H1 (cell line): Measurements from ENCODE around the gene MEF2C. TPM values are rescaled to one million over a fixed set of nuclear protein-coding genes. Genes with fewer than 3 reads are reported as not detected.
A peak's percentile ranks its signal among the peaks of the same experiment; 100 is the strongest.

Experiments
- CTCF ChIA-PET: fragments of 300-600 bp; sonication (Branson Sonifier 250); formaldehyde crosslinking; loops from one replicate; lab custom pipeline; 2021; ENCODE audit not compliant: partially characterized antibody; lab: Charles Lee
- POLR2A ChIA-PET: fragments of 300-600 bp; sonication (Branson Sonifier 250); formaldehyde crosslinking; loops from one replicate; lab custom pipeline; 2021; ENCODE audit warnings: inconsistent platforms; ENCODE audit not compliant: partially characterized antibody; lab: Charles Lee
- DNase-seq, 2 experiments: peaks; one replicate each; pipeline versions ENCODE4 v3.0.0 to v3.0.0-alpha.2; 2010 to 2022; ENCODE audit warnings: low spot score in 2 of 2, low read depth in 1 of 2, mixed read lengths in 1 of 2
- FAIRE-seq: peaks from 2 replicates; lab custom pipeline; 2011; peaks lifted over from hg19 to GRCh38; lab: Jason Lieb, UNC
- H2AFZ ChIP-seq: 2 replicates; pipeline ENCODE4 v1.8.1; 2012; ENCODE audit warnings: low read length, inconsistent platforms
- H2AK5ac ChIP-seq: 2 replicates; pipeline ENCODE4 v1.6.1; 2013; ENCODE audit warnings: low read depth, low read length
- H2BK120ac ChIP-seq: replicated peaks from 2 replicates; pipeline ENCODE3; 2013; ENCODE audit warnings: low read depth, low read length, inconsistent platforms
- H2BK12ac ChIP-seq: 2 replicates; pipeline ENCODE4 v1.6.1; 2013; ENCODE audit warnings: low read depth, low read length
- H2BK15ac ChIP-seq: 2 replicates; pipeline ENCODE4 v1.6.1; 2013; ENCODE audit warnings: low read length
- H2BK20ac ChIP-seq: 2 replicates; pipeline ENCODE4 v1.6.1; 2013; ENCODE audit warnings: low read length
- H2BK5ac ChIP-seq: 2 replicates; pipeline ENCODE4 v1.6.1; 2013; ENCODE audit warnings: low read depth, low read length
- H3K14ac ChIP-seq: 2 replicates; pipeline ENCODE4 v1.6.1; 2013; ENCODE audit warnings: inconsistent platforms; ENCODE audit not compliant: insufficient read length
- H3K18ac ChIP-seq: 2 replicates; pipeline ENCODE4 v1.6.1; 2013; ENCODE audit warnings: low read length; ENCODE audit errors: extremely low read depth
- H3K23ac ChIP-seq: 2 replicates; pipeline ENCODE4 v1.6.1; 2013; ENCODE audit warnings: inconsistent platforms; ENCODE audit not compliant: insufficient read length
- H3K23me2 ChIP-seq: 2 replicates; pipeline ENCODE4 v1.6.1; 2013; ENCODE audit warnings: low read depth, low read length
- H3K27ac ChIP-seq: 2 replicates; pipeline ENCODE4 v1.6.1; 2011; ENCODE audit warnings: low read depth, low read length, inconsistent platforms
- H3K27me3 ChIP-seq, 4 experiments: replicated peaks in 1 of 4; 1 replicate in 1 of 4; 2 replicates in 3 of 4; pipeline versions ENCODE4 v1.6.1 to v1.8.1; 2011 to 2013; ENCODE audit warnings: low read length in 3 of 4, mild to moderate bottlenecking in 3 of 4, inconsistent platforms in 2 of 4, mixed read lengths in 2 of 4, moderate library complexity in 1 of 4; ENCODE audit not compliant: control insufficient read depth in 3 of 4, insufficient read depth in 3 of 4; ENCODE audit errors: extremely low read depth in 1 of 4
- H3K36me3 ChIP-seq, 4 experiments: 2 replicates each; pipeline versions ENCODE4 v1.6.1 to v1.8.1; 2011 to 2013; ENCODE audit warnings: mild to moderate bottlenecking in 4 of 4, low read length in 3 of 4, moderate library complexity in 2 of 4, control low read depth in 1 of 4, inconsistent platforms in 1 of 4; ENCODE audit not compliant: insufficient read depth in 4 of 4, control insufficient read depth in 2 of 4
- H3K4ac ChIP-seq: replicated peaks from 2 replicates; pipeline ENCODE3; 2013; ENCODE audit warnings: low read length, low read depth, mixed read lengths, inconsistent platforms; ENCODE audit not compliant: insufficient read length
- H3K4me1 ChIP-seq, 4 experiments: replicated peaks in 1 of 4; 1 replicate in 1 of 4; 2 replicates in 3 of 4; pipeline versions ENCODE4 v1.6.1 to v1.8.1; 2011 to 2013; ENCODE audit warnings: low read length in 3 of 4, inconsistent platforms in 2 of 4, mixed read lengths in 1 of 4; ENCODE audit not compliant: insufficient read depth in 4 of 4, control insufficient read depth in 3 of 4
- H3K4me2 ChIP-seq, 2 experiments: 2 replicates each; pipeline versions ENCODE4 v1.6.1 to v1.8.1; 2011 to 2013; ENCODE audit warnings: low read depth in 2 of 2, low read length in 2 of 2, control low read depth in 1 of 2, inconsistent platforms in 1 of 2, mild to moderate bottlenecking in 1 of 2; ENCODE audit not compliant: insufficient read depth in 1 of 2
- H3K4me3 ChIP-seq, 4 experiments: fragments of 200-600, 300-600 bp in 1 of 4; sonication (generic), shearing (Covaris generic), sonication (Bioruptor Twin) in 1 of 4; 2 replicates each; pipeline versions ENCODE4 v1.5.1 to v1.8.1; 2011 to 2016; ENCODE audit warnings: low read length in 4 of 4, low read depth in 3 of 4, control low read depth in 2 of 4, inconsistent platforms in 2 of 4, mild to moderate bottlenecking in 2 of 4, mixed read lengths in 1 of 4, moderate library complexity in 1 of 4; ENCODE audit not compliant: insufficient read depth in 2 of 4; ENCODE audit errors: extremely low read depth in 1 of 4
- H3K56ac ChIP-seq: replicated peaks from 2 replicates; pipeline ENCODE3; 2013; ENCODE audit warnings: low read depth, mild to moderate bottlenecking, mixed read lengths, low read length, inconsistent platforms; ENCODE audit not compliant: insufficient read length
- H3K79me1 ChIP-seq: 2 replicates; pipeline ENCODE4 v1.6.1; 2013; ENCODE audit warnings: low read depth, low read length, control low read depth
- H3K79me2 ChIP-seq, 2 experiments: 2 replicates each; pipeline versions ENCODE4 v1.6.1 to v1.8.1; 2012 to 2013; ENCODE audit warnings: low read length in 2 of 2, mild to moderate bottlenecking in 2 of 2, inconsistent platforms in 1 of 2; ENCODE audit not compliant: insufficient read depth in 2 of 2, control insufficient read depth in 1 of 2
- H3K9ac ChIP-seq, 4 experiments: replicated peaks in 1 of 4; 1 replicate in 1 of 4; 2 replicates in 3 of 4; pipeline versions ENCODE4 v1.6.1 to v1.8.1; 2011 to 2013; ENCODE audit warnings: low read depth in 3 of 4, low read length in 3 of 4, control low read depth in 2 of 4, mild to moderate bottlenecking in 2 of 4, moderate library complexity in 2 of 4, inconsistent platforms in 1 of 4; ENCODE audit errors: extremely low read depth in 1 of 4
- H3K9me3 ChIP-seq, 2 experiments: 2 replicates each; pipeline versions ENCODE4 v1.6.1 to v1.8.1; 2012 to 2013; ENCODE audit warnings: mild to moderate bottlenecking in 2 of 2, moderate library complexity in 2 of 2, control low read depth in 1 of 2, inconsistent platforms in 1 of 2, low read depth in 1 of 2, low read length in 1 of 2, mixed read lengths in 1 of 2; ENCODE audit not compliant: insufficient read depth in 2 of 2
- H4K20me1 ChIP-seq, 2 experiments: replicated peaks in 1 of 2; 2 replicates each; pipeline versions ENCODE3 to v1.8.1; 2011 to 2013; ENCODE audit warnings: inconsistent platforms in 2 of 2, low read length in 2 of 2, mild to moderate bottlenecking in 1 of 2; ENCODE audit not compliant: insufficient read depth in 2 of 2, control insufficient read depth in 1 of 2
- H4K5ac ChIP-seq: 2 replicates; pipeline ENCODE4 v1.6.1; 2013; ENCODE audit warnings: low read length, low read depth, mixed read lengths, inconsistent platforms; ENCODE audit not compliant: insufficient read length
- H4K8ac ChIP-seq: 2 replicates; pipeline ENCODE4 v1.8.0; 2013; ENCODE audit warnings: mild to moderate bottlenecking, moderate library complexity, low read length, inconsistent platforms; ENCODE audit not compliant: insufficient read depth; ENCODE audit errors: extremely low read depth
- H4K91ac ChIP-seq: replicated peaks from 2 replicates; pipeline ENCODE3; 2013; ENCODE audit warnings: low read length, mixed read lengths, inconsistent platforms; ENCODE audit not compliant: insufficient read length
- CHD2 ChIP-seq: IDR thresholded peaks from 2 replicates; pipeline ENCODE4 v1.6.1; 2012; ENCODE audit warnings: low read length, improper control_type of control experiment
- WGBS, 2 experiments: shearing (Covaris generic) in 1 of 2; methylation state at CpG; one replicate each; pipeline versions ENCODE4 v1.1.6 to v1.1.7; 2013 to 2015; ENCODE audit warnings: low lambda C conversion rate in 2 of 2, mixed read lengths in 2 of 2, inconsistent platforms in 1 of 2, low coverage in 1 of 2, missing lambda C conversion rate in 1 of 2; ENCODE audit not compliant: insufficient replicate concordance in 2 of 2, insufficient coverage in 1 of 2, insufficient read length in 1 of 2; ENCODE audit errors: extremely low coverage in 1 of 2, missing lambda C conversion rate in 1 of 2; 5-methylcytosine and 5-hydroxymethylcytosine counted together
- polyA plus RNA-seq, 7 experiments: library from polyadenylated mRNA; depleted of rRNA in 3 of 7; stranded (reverse) in 5 of 7; unstranded in 2 of 7; fragments of >200 nt in 5 of 7; fragments of 200-250 nt in 2 of 7; gene quantifications; 1 replicate in 5 of 7; 2 replicates in 1 of 7; 4 replicates in 1 of 7; pipeline versions ENCODE4 v1.2.1 to v1.2.3, GENCODE V29; 2011 to 2013; ENCODE audit warnings: missing spikeins in 2 of 7, mixed read lengths in 2 of 7
- total RNA-seq: library from RNA; stranded (reverse); fragmentation: NEBNext Ultra II Directional; extraction: Animal tissue kit (Norgen Biotek cat#: 25700); gene quantifications from 2 replicates; pipeline ENCODE4 v1.2.1, GENCODE V29; 2021

Gene MEF2C
- total and polyA plus RNA-seq, 2 of the 8 experiments (the other 6 are each of a cell fraction or from before 2014, with no cell fraction given) = 0.59 to 0.99 TPM

- ChIA-PET CTCF (interaction anchor here (0.6 to 3.3 kb wide), 7 partner anchors 8 to 575 kb away, joined by 3 to 20 read pairs (median 4); no protein-coding TSS in a partner anchor), POLR2A (interaction anchor here (0.6 to 2.6 kb wide), 2 partner anchors 11 to 16 kb away, joined by 3 to 25 read pairs; no protein-coding TSS in a partner anchor)
- H3K4me2 ChIP-seq = peak overlapping the region; percentile 23 to 98; a peak in 2 of 4 replicates
- H4K8ac ChIP-seq = no peak overlapping the region
- peaks cover 49 to 97% (median 81%) of the 10 kb centered on the region in 4 experiments for H3K27me3 ChIP-seq
- H3K23me2 ChIP-seq = peaks cover 21% of the 10 kb centered on the region
- no peak overlapping the region for H3K9ac ChIP-seq
- peaks cover 12 to 37% (median 17%) of the 10 kb centered on the region in 4 experiments for H3K4me1 ChIP-seq
- H3K14ac ChIP-seq = no peak overlapping the region
- no peak overlapping the region for H4K91ac ChIP-seq
- no peak overlapping the region for H3K56ac ChIP-seq
- no peak overlapping the region for H4K5ac ChIP-seq
- no peak overlapping the region for H3K4ac ChIP-seq
- no peak overlapping the region for H2AK5ac ChIP-seq
- FAIRE-seq = no peak
- no peaks in the 10 kb centered on the region for H3K36me3 ChIP-seq
- no peaks in the 10 kb centered on the region for H3K79me2 ChIP-seq
- peak overlapping the region in 1 of 4 experiments; percentile 64; a peak in 2 of 8 replicates for H3K4me3 ChIP-seq
- no peak overlapping the region for H2BK120ac ChIP-seq
- H3K9me3 ChIP-seq = no peaks in the 10 kb centered on the region
- H2BK12ac ChIP-seq = no peak overlapping the region
- no peak overlapping the region for H3K27ac ChIP-seq
- WGBS, 2 experiments = 40% methylated on average over 8 of the region's 8 CpGs; no CpG with 5 or more reads in 1 of the 2 experiments
- no peak for DNase-seq
- no peak overlapping the region for H3K18ac ChIP-seq
- H2BK15ac ChIP-seq = no peak overlapping the region
- no peak overlapping the region for H2BK5ac ChIP-seq
- no peaks in the 10 kb centered on the region for H3K79me1 ChIP-seq
- peaks cover 2 to 16% of the 10 kb centered on the region in 2 experiments for H4K20me1 ChIP-seq
- no peak overlapping the region for H3K23ac ChIP-seq
- H2BK20ac ChIP-seq = no peak overlapping the region
- no peak overlapping the region for H2AFZ ChIP-seq
- TF ChIP-seq CHD2 = no peak
Observed at GRCh38 chr5:88676637-88677375, 206.2 kb downstream of the MEF2C start.
